Heart left ventricle (tissue), 16 donors: ENCODE results near the gene PRLH. TPM values are rescaled to one million over a fixed set of nuclear protein-coding genes. Genes with fewer than 3 reads are reported as not detected.

Source experiments
- ATAC-seq, 4 donors: fragments of 200-7000 bp; cut with Tn5 transposase; one replicate each; pipeline ENCODE4 v1.9.1; 2020 to 2022; ENCODE audit warnings: moderate library complexity in 4 of 4, mild to moderate bottlenecking in 3 of 4, moderate number of reproducible peaks in 1 of 4
- DNase-seq, 5 donors: peaks; one replicate each; pipeline ENCODE4 v3.0.0-alpha.2; 2020
- H3K27ac ChIP-seq, 12 donors: fragments of 200-600 bp; sonication (generic) in 4 of 12; one replicate each; pipeline versions ENCODE4 v1.5.0 to v1.8.0; 2016 to 2022; ENCODE audit warnings: mild to moderate bottlenecking in 2 of 12
- H3K27me3 ChIP-seq, 9 donors: fragments of 200-600 bp; sonication (generic) in 2 of 9; one replicate each; pipeline versions ENCODE4 v1.5.1 to v1.8.0; 2016 to 2022; ENCODE audit warnings: mild to moderate bottlenecking in 3 of 9
- H3K36me3 ChIP-seq, 9 donors: fragments of 200-600 bp; sonication (generic) in 2 of 9; one replicate each; pipeline versions ENCODE4 v1.5.0 to v1.8.0; 2018 to 2022; ENCODE audit warnings: mild to moderate bottlenecking in 2 of 9
- H3K4me1 ChIP-seq, 12 donors: fragments of 200-600 bp; sonication (generic) in 4 of 12; one replicate each; pipeline versions ENCODE4 v1.5.0 to v1.8.0; 2016 to 2022; ENCODE audit warnings: mild to moderate bottlenecking in 3 of 12
- H3K4me3 ChIP-seq, 12 donors: fragments of 200-600 bp; sonication (generic) in 4 of 12; one replicate each; pipeline versions ENCODE4 v1.5.0 to v1.8.0; 2017 to 2022; ENCODE audit warnings: mild to moderate bottlenecking in 9 of 12, moderate library complexity in 4 of 12
- H3K9me3 ChIP-seq, 12 donors: fragments of 200-600 bp; sonication (generic) in 4 of 12; one replicate each; pipeline versions ENCODE4 v1.5.0 to v1.8.0; 2016 to 2022; ENCODE audit warnings: mild to moderate bottlenecking in 1 of 12
- CTCF ChIP-seq, 12 donors: fragments of 200-600 bp; sonication (generic) in 4 of 12; IDR thresholded peaks; one replicate each; pipeline versions ENCODE4 v1.5.0 to v1.8.0; 2018 to 2022; ENCODE audit warnings: antibody characterized with exemption in 12 of 12, mild to moderate bottlenecking in 5 of 12
- POLR2A ChIP-seq, 2 donors: fragments of 450-650 bp; IDR thresholded peaks; one replicate each; pipeline ENCODE4 v1.6.1; 2017; ENCODE audit warnings: antibody characterized with exemption in 2 of 2, mild to moderate bottlenecking in 2 of 2, moderate library complexity in 2 of 2
- WGBS, 4 donors: extraction: QIAGEN DNeasy Blood & Tissue Kit in 2 of 4; methylation state at CpG; one replicate each; pipeline versions ENCODE4 v1.1.5 to v1.1.7; 2013 to 2018; 5-methylcytosine and 5-hydroxymethylcytosine counted together
- intact Hi-C, 10 donors: fragments of 100-400 bp; cut with DNase I; formaldehyde crosslinking; loops; one replicate each; pipeline versions ENCODE4 v1.11.1 to v1.14.2; 2022
- long read RNA-seq, 3 donors: library from polyadenylated mRNA; unstranded; transcript quantifications; one replicate each; pipeline ENCODE4 v2.0.0, GENCODE V29; 2020 to 2021
- polyA plus RNA-seq, 2 donors: library from polyadenylated mRNA; stranded (reverse); fragments of 200-250 nt; gene quantifications; one replicate each; pipeline ENCODE4 v1.2.3, GENCODE V29; 2013
- total RNA-seq, 9 donors: library from RNA; depleted of rRNA in 2 of 9; stranded (reverse); fragments of >200 nt in 2 of 9; fragmentation: NEBNext Ultra II Directional in 3 of 9; extraction: Animal tissue kit (Norgen Biotek cat#: 25700) in 3 of 9; gene quantifications; one replicate each; pipeline versions ENCODE4 v1.1.0 to v1.2.4, GENCODE V29; 2016 to 2023
- donor health status: ischemic (EF 13 %, LVEDD 7.1; RV severe dilation, severe dysfunction).
- donor health status: healthy with polysubstance abuse.
- donor health status: DM: no; HTN: yes; CAD: no.
- donor health status: DM: no; HTN: no; CAD: no.
- donor health status: ischemic (EF 25% LVEDD 6.9; RV normal size, moderate dysfunction).
- donor health status: ischemic (EF 25% LVEDD 5.7; RV mildly dilated, moderate dysfunction).
- donor health status: healthy.
- donor health status: DM: yes; HTN: yes; CAD: no.
- donor health status: ischemic (EF 35%, LVEDD 5.7; RV mildly dilated, moderate dysfunction).
- donor health status: nonischemic (EF 11% LVEDD 7.7; RV severe dilation, severe dysfunction).
- donor health status: DM: yes; HTN: yes; CAD: no.
- donor health status: PGD.
- donor health status: ischemic (EF 29% LVEDD 5.4; RV normal size, mild dysfunction).
- donor health status: nonischemic (EF 23%, LVEDD 6.1; RV moderate dilation, normal function).

The PRLH gene
- total RNA-seq (not detected), polyA plus RNA-seq (not detected)
- long read RNA-seq, donor 1 = 0 reads
- long read RNA-seq, donor 2 = 0 reads
- long read RNA-seq, donor 3 = 0 reads

- Histone ChIP-seq H3K4me1 (peaks cover 0 to 3% (median 1%) of the 10 kb centered on the region in 12 donors), H3K27me3 (peaks cover 0 to 14% (median 0%) of the 10 kb centered on the region in 9 donors), H3K27ac (no peak within 1 kb of the TSS), H3K4me3 (no peak within 1 kb of the TSS), H3K9me3 (no peaks in the 10 kb centered on the region), H3K36me3 (no peaks in the 10 kb centered on the region)
- DNase-seq (peak in 1 of 5 donors; percentile 21), ATAC-seq (no peak)
- 65 to 78% (median 72%) methylated on average over 22 to 32 of the region's 32 CpGs for WGBS, 4 donors
- intact Hi-C loops = loop anchor here in 1 of 10 donors (10.0 kb wide), 1 partner anchor 472 kb away; no protein-coding TSS in a partner anchor
- TF ChIP-seq CTCF (IDR thresholded peaks at IDR 0.05) (no peak), POLR2A (IDR thresholded peaks at IDR 0.05) (no peak)
Observed at GRCh38 chr2:237566401-237567235, at the start of gene PRLH. PRLH (plus strand) TSS chr2:237566574; CDS start chr2:237566574, 0 bp downstream.

GRCh38 chr2:237517163-237517562 is 49.2 kb upstream of the PRLH start:
- no peaks in the 10 kb centered on the region for H3K9me3 ChIP-seq
- no peak for ATAC-seq
- H3K36me3 ChIP-seq = peaks cover 0 to 8% (median 0%) of the 10 kb centered on the region in 9 donors
- H3K27ac ChIP-seq = no peak overlapping the region
- H3K4me1 ChIP-seq = peaks cover 0 to 36% (median 23%) of the 10 kb centered on the region in 12 donors
- no peaks in the 10 kb centered on the region for H3K27me3 ChIP-seq
- TF ChIP-seq POLR2A (IDR thresholded peaks at IDR 0.05) (no peak), CTCF (IDR thresholded peaks at IDR 0.05) (no peak)
- 64 to 93% (median 90%) methylated on average over 4 of the region's 4 CpGs for WGBS, 4 donors
- intact Hi-C loops = loop anchor here in 5 of 10 donors (5.0 to 10.0 kb wide), 5 partner anchors 35 to 238 kb away; no protein-coding TSS in a partner anchor
- H3K4me3 ChIP-seq = no peak overlapping the region
- no peak for DNase-seq

- Histone ChIP-seq H3K27ac (no peak overlapping the region), H3K4me1 (peaks cover 0 to 31% (median 17%) of the 10 kb centered on the region in 12 donors), H3K27me3 (no peaks in the 10 kb centered on the region), H3K36me3 (peaks cover 0 to 5% (median 0%) of the 10 kb centered on the region in 9 donors), H3K4me3 (no peak overlapping the region), H3K9me3 (no peaks in the 10 kb centered on the region)
- intact Hi-C loops = loop anchor here in 5 of 10 donors (5.0 to 10.0 kb wide), 5 partner anchors 34 to 237 kb away; no protein-coding TSS in a partner anchor
- no peak for TF ChIP-seq POLR2A (IDR thresholded peaks at IDR 0.05)
- TF ChIP-seq CTCF (IDR thresholded peaks at IDR 0.05) = no peak
- no peak for ATAC-seq
- DNase-seq = no peak
- 85 to 92% (median 88%) methylated on average over 1 of the region's 1 CpG for WGBS, 4 donors
Observed at GRCh38 chr2:237517990-237518389, 48.4 kb upstream of the PRLH start.
